DMS 273 (cell line): ENCODE data around the gene DEFB124.
"Not testable (repeated sequence)": the region's sequence is repeated elsewhere in the genome, so short reads cannot be mapped to it uniquely, and the experiment has no call there.

ENCODE experiments used
- DNase-seq: peaks from one replicate; lab custom pipeline; 2025; ENCODE audit not compliant: unreplicated experiment; lab: John Stamatoyannopoulos, UW

Gene DEFB124

GRCh38 chr20:31489152-31489551, 14.2 kb upstream of the DEFB124 start:
- DNase-seq, result no peak

GRCh38 chr20:31488115-31488514, 13.2 kb upstream of the DEFB124 start:
- no peak for DNase-seq

- peak; percentile 44 for DNase-seq
These were observed 10.8 kb upstream of the DEFB124 start for GRCh38 chr20:31485450-31486339.

- no peak for DNase-seq
These were observed 9.1 kb upstream of the DEFB124 start for GRCh38 chr20:31484001-31484400.

GRCh38 chr20:31476643-31477215, 1.8 kb upstream of the DEFB124 start:
- peak; percentile 88 for DNase-seq

GRCh38 chr20:31476294-31476585, 1.3 kb upstream of the DEFB124 start:
- peak; percentile 59 for DNase-seq

GRCh38 chr20:31475472-31476293, 756 bp upstream of the DEFB124 start:
- peak; percentile 54 for DNase-seq

GRCh38 chr20:31474097-31474436, 860 bp downstream of the DEFB124 start:
- DNase-seq, result no peak

GRCh38 chr20:31473331-31474096, 1.4 kb downstream of the DEFB124 start:
- DNase-seq, result no peak

- peak; percentile 19 for DNase-seq
These were observed 2.3 kb downstream of the DEFB124 start for GRCh38 chr20:31472395-31473330.

- not testable (repeated sequence) for DNase-seq
These were observed 4.0 kb downstream of the DEFB124 start for GRCh38 chr20:31470946-31471345.

- peak; percentile 29 for DNase-seq
These were observed 20.6 kb downstream of the DEFB124 start for GRCh38 chr20:31454361-31454760.

- DNase-seq, result no peak
These were observed 22.4 kb downstream of the DEFB124 start for GRCh38 chr20:31452575-31452974.

- no peak for DNase-seq
These were observed 25.2 kb downstream of the DEFB124 start for GRCh38 chr20:31449511-31450414.

GRCh38 chr20:31446084-31446819, 28.7 kb downstream of the DEFB124 start:
- no peak for DNase-seq

GRCh38 chr20:31440012-31440659, 34.8 kb downstream of the DEFB124 start, which contains the start of gene DEFB123:
TSS of gene DEFB123 (plus strand) at chr20:31440632. CDS start at chr20:31440699, 67 bp downstream.
- DNase-seq, result peak; percentile 18

- DNase-seq, result no peak
These were observed 44.3 kb downstream of the DEFB124 start for GRCh38 chr20:31430568-31431115.
